Measurements from ENCODE around the gene ALK. TPM values are rescaled to one million over a fixed set of nuclear protein-coding genes. Genes with fewer than 3 reads are reported as not detected.

ALK gene
- total RNA-seq, 1 donor from 2014 or later: under 0.01 TPM

DNA sequence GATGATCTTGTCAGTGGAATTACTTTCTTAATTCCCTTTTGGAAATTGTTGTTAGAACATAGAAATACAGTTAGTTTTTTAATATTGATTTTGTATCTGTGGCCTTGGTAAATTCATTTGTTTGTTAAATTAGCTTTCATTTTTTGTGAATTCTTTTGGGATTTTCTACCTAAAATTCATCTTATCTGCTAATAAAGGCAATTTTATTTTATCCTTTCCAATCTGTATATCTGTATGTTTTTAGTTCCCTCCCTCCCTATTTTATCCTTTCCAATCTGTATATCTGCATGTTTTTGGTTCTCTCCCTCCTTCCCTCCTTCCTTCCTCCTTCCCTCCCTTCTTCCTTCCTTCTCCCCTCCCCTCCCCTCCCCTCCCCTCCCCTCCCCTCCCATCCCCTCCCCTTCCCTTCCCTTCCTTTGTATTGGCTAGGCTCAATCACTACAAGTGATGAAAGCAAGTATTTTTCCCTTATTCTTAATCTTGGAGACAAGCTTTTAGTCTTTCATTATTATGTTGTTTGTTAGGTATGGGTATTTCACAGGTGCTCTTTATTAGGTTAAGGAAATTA is 244.4 kb downstream of the ALK start:
- no peak for DNase-seq (ENCODE audit: low read depth)

DNA sequence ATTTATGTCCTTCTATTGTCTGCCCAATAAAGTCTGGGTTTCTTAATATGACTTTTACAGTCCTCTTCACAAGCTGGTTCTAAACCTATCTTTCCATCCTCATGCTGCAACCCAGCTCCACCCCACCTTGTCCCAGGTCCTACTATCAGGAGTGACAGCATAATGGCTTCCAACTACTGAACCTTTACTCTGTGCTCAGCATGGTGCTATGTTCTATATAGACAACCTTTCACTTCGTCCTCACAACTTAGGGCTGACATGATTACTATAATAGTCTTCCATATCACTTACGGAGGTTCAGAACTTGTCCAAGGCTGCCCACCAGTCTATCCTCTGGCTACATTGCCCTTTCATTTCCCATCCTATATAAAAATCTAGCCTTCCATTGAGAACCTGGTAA is 256.8 kb downstream of the ALK start:
- no peak for DNase-seq (ENCODE audit: low read depth)
- TF ChIP-seq, protein P1, sequence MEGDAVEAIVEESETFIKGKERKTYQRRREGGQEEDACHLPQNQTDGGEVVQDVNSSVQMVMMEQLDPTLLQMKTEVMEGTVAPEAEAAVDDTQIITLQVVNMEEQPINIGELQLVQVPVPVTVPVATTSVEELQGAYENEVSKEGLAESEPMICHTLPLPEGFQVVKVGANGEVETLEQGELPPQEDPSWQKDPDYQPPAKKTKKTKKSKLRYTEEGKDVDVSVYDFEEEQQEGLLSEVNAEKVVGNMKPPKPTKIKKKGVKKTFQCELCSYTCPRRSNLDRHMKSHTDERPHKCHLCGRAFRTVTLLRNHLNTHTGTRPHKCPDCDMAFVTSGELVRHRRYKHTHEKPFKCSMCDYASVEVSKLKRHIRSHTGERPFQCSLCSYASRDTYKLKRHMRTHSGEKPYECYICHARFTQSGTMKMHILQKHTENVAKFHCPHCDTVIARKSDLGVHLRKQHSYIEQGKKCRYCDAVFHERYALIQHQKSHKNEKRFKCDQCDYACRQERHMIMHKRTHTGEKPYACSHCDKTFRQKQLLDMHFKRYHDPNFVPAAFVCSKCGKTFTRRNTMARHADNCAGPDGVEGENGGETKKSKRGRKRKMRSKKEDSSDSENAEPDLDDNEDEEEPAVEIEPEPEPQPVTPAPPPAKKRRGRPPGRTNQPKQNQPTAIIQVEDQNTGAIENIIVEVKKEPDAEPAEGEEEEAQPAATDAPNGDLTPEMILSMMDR (conservative IDR thresholded peaks at IDR 0.05; ENCODE audit: low read depth, low read length): no peak

More for the DNA sequence above, 244.4 kb downstream of the ALK start:
- no peak overlapping the region for H3K4me3 ChIP-seq (ENCODE audit: low read depth, low read length)
- TF ChIP-seq, protein P1 (conservative IDR thresholded peaks at IDR 0.05; ENCODE audit: low read depth, low read length): no peak

DNA sequence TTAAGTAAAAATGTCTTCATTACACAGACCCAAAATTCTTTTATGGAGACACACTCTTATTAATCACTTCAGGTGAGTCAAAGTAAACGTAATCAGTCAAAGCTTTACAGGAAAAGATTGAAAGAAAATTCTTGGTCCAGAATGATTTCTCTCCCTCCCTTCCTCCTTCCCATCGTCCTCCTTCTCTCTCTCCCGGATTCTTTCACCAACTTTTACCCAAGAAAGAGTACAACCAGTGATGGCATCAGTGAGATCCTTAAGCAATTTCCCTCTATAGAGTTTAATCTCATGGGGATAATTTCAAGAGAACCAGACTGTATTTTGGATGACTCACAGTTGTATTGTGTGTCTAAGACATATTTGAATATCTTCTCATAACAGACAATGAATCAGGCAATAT is 258.1 kb downstream of the ALK start:
- H3K4me3 ChIP-seq (ENCODE audit: low read depth, low read length): no peak overlapping the region
- TF ChIP-seq, protein P1 (conservative IDR thresholded peaks at IDR 0.05; ENCODE audit: low read depth, low read length): no peak
- no peak for DNase-seq (ENCODE audit: low read depth)

More for the DNA sequence above, 256.8 kb downstream of the ALK start:
- no peak overlapping the region for H3K4me3 ChIP-seq (ENCODE audit: low read depth, low read length)

DNA sequence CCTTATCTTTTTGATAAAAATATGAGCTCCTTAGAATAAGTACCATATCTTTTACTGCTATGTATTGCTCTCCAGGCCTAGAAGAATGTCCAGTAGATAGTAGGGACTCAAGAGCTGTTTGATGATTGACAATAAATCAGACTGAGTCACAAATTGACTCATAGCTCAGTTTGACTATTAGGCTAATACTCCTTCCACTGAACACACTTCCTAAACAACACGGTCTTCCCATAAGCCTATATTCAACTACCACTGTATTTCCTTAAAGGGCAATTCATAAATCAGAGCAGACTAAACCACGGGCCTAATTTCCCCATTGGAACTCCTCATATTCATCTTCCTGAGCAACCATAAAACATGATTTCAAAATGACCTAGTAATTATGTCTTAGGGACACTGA is 258.5 kb downstream of the ALK start:
- no peak overlapping the region for H3K4me3 ChIP-seq (ENCODE audit: low read depth, low read length)
- no peak for DNase-seq (ENCODE audit: low read depth)
- TF ChIP-seq, protein P1 (conservative IDR thresholded peaks at IDR 0.05; ENCODE audit: low read depth, low read length): no peak

DNA sequence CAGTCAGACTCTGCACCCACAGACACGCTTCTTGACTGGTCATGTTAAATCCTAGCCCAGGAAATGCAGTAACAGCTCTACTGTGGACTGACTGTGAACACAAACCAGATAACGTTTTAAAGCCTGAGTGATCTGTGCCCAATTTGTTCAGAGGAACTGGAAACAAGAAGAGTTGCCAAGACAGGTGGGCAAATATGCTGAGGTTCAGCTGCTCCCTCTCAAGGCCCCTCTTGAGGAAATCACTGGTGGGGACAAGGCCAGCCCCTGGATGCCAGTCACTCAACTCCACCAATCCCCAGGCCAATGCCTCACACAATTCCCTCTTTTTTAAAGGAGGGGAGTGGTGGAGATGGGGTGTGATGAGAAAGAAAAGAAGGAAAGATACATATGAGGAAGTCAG is 261.2 kb downstream of the ALK start:
- DNase-seq (ENCODE audit: low read depth): no peak
- no peak overlapping the region for H3K4me3 ChIP-seq (ENCODE audit: low read depth, low read length)
- TF ChIP-seq, protein P1 (conservative IDR thresholded peaks at IDR 0.05; ENCODE audit: low read depth, low read length): no peak

DNA sequence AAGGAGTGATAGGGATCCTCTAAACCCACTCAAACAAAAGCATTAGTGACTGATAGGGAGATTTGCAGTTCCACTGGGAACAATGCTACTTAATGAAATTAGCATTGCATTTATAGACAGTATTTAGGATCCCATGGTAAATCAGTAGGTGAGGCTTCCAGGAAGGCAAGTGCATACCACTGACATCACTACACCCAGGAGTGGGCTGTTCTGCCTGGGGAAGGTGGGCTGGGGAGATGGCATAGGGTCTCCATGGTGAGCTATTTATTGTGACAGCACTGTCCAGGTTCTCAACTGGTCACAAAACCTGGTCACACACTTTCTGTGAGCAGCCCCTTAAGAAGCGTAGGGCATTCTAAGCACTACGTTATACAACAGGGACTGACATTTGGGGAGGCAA is 262.2 kb downstream of the ALK start:
- TF ChIP-seq, protein P1 (conservative IDR thresholded peaks at IDR 0.05; ENCODE audit: low read depth, low read length): no peak
- H3K4me3 ChIP-seq (ENCODE audit: low read depth, low read length): no peak overlapping the region
- DNase-seq (ENCODE audit: low read depth): no peak

DNA sequence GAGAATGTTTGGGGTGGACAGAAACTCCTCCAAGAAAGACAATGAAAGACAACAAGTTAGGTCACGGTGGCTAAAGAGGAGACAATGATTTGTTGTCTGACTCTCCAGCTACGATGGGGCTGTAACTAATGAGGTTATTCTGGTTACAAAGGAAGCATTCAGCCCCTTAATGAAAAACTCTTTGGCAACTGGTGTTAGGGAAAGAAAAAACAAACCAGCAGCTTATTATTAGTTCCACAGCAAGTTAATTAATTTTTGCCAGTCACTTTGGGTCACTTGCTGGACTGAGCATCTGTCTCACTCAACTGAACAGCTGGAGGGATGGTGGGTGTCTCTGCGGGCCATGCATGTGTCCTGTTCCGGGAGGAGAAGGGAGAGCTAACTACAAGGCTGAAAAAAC is 263.7 kb downstream of the ALK start:
- no peak overlapping the region for H3K4me3 ChIP-seq (ENCODE audit: low read depth, low read length)
- TF ChIP-seq, protein P1 (conservative IDR thresholded peaks at IDR 0.05; ENCODE audit: low read depth, low read length): no peak

More for the DNA sequence above, 263.7 kb downstream of the ALK start:
- no peak for DNase-seq (ENCODE audit: low read depth)
